HCT116 (cell line): Measurements from ENCODE around the gene CEACAM6. TPM values are rescaled to one million over a fixed set of nuclear protein-coding genes. Genes with fewer than 3 reads are reported as not detected.

Experiments
- ATAC-seq: fragments of 200-7000 bp; cut with Tn5 transposase; 2 replicates; pipeline ENCODE4 v1.9.1; 2020; ENCODE audit warnings: mild to moderate bottlenecking, moderate library complexity
- BruUV-seq: library from RNA; stranded (reverse); fragments of 400-500 nt; replicated peaks from 2 replicates; lab custom pipeline; 2021; lab: Mats Ljungman, UMichigan
- CTCF ChIA-PET: fragments of 300-600 bp; sonication (Branson Sonifier 250); formaldehyde crosslinking; loops from one replicate; lab custom pipeline; 2021; ENCODE audit warnings: antibody characterized with exemption; lab: Charles Lee
- POLR2A ChIA-PET: fragments of 300-600, 350-600 bp; sonication (Branson Sonifier 250); formaldehyde crosslinking; loops from one replicate; lab custom pipeline; 2021; ENCODE audit warnings: antibody characterized with exemption; lab: Charles Lee
- RAD21 ChIA-PET, 2 experiments: fragments of 300-600 bp; sonication (Branson Sonifier 250); formaldehyde crosslinking; loops; one replicate each; lab custom pipeline; 2023; ENCODE audit warnings: low total read pairs in 2 of 2; ENCODE audit not compliant: uncharacterized antibody in 2 of 2, unreplicated experiment in 2 of 2, low non-redundant PET in 1 of 2; lab: Charles Lee
- DNase-seq: peaks from one replicate; pipeline ENCODE4 v3.0.0-alpha.2; 2010; ENCODE audit warnings: low read depth, low spot score
- H2AFZ ChIP-seq: fragments of 200-600 bp; shearing (Covaris generic), sonication (generic); 2 replicates; pipeline ENCODE4 v1.6.1; 2017; ENCODE audit warnings: low read depth, mixed run types, mixed read lengths, antibody characterized with exemption, low read length; ENCODE audit not compliant: poor library complexity, severe bottlenecking
- H3K27ac ChIP-seq: 2 replicates; pipeline ENCODE4 v1.5.1; 2012; ENCODE audit warnings: low read depth, low read length
- H3K27me3 ChIP-seq: fragments of 200-600 bp; sonication (generic); 2 replicates; pipeline ENCODE4 v1.6.1; 2016; ENCODE audit warnings: mixed run types, low read length, mixed read lengths; ENCODE audit not compliant: insufficient read depth
- H3K36me3 ChIP-seq, 2 experiments: fragments of 200-500 bp in 1 of 2; fragments of 200-600 bp in 1 of 2; sonication (Bioruptor generic) in 1 of 2; sonication (generic) in 1 of 2; 2 replicates each; pipeline versions ENCODE4 v1.5.1 to v1.6.1; 2014 to 2016; ENCODE audit warnings: low read length in 2 of 2, inconsistent platforms in 1 of 2, mixed read lengths in 1 of 2, mixed run types in 1 of 2; ENCODE audit not compliant: insufficient read depth in 2 of 2, control insufficient read depth in 1 of 2
- H3K4me1 ChIP-seq, 2 experiments: fragments of 200-600 bp in 1 of 2; sonication (generic) in 1 of 2; 2 replicates each; pipeline versions ENCODE4 v1.5.1 to v1.6.1; 2012 to 2017; ENCODE audit warnings: low read length in 2 of 2, inconsistent platforms in 1 of 2, mild to moderate bottlenecking in 1 of 2, mixed read lengths in 1 of 2, mixed run types in 1 of 2, moderate library complexity in 1 of 2; ENCODE audit not compliant: insufficient read depth in 2 of 2, control insufficient read depth in 1 of 2
- H3K4me2 ChIP-seq: fragments of 200-600 bp; sonication (generic); 2 replicates; pipeline ENCODE4 v1.6.1; 2017; ENCODE audit warnings: mixed run types, low read length, mixed read lengths
- H3K4me3 ChIP-seq, 2 experiments: fragments of 200-600 bp in 1 of 2; sonication (generic) in 1 of 2; replicated peaks in 1 of 2; 2 replicates each; pipeline ENCODE4 v1.5.1; 2011 to 2016; ENCODE audit warnings: low read length in 2 of 2, control low read depth in 1 of 2, low read depth in 1 of 2, mild to moderate bottlenecking in 1 of 2, mixed read lengths in 1 of 2, mixed run types in 1 of 2
- H3K79me2 ChIP-seq: fragments of 200-600 bp; sonication (generic); 2 replicates; pipeline ENCODE4 v1.6.1; 2017; ENCODE audit warnings: mild to moderate bottlenecking, mixed run types, low read length, moderate library complexity, mixed read lengths; ENCODE audit not compliant: insufficient read depth
- H3K9ac ChIP-seq: fragments of 200-600 bp; sonication (generic); 2 replicates; pipeline ENCODE4 v1.6.1; 2016; ENCODE audit warnings: low read length, mixed read lengths
- H3K9me2 ChIP-seq: fragments of 200-600 bp; sonication (generic), shearing (Covaris generic); 2 replicates; pipeline ENCODE4 v1.6.1; 2017; ENCODE audit warnings: mixed run types, mild to moderate bottlenecking, moderate library complexity; ENCODE audit not compliant: insufficient read depth
- H3K9me3 ChIP-seq, 2 experiments: fragments of 200-500 bp in 1 of 2; fragments of 200-600 bp in 1 of 2; sonication (Bioruptor generic) in 1 of 2; sonication (generic) in 1 of 2; 2 replicates each; pipeline ENCODE4 v1.6.1; 2014 to 2017; ENCODE audit warnings: low read length in 2 of 2, mixed read lengths in 2 of 2, inconsistent platforms in 1 of 2, low read depth in 1 of 2, mild to moderate bottlenecking in 1 of 2, mixed run types in 1 of 2, moderate library complexity in 1 of 2; ENCODE audit not compliant: control insufficient read depth in 1 of 2, insufficient read depth in 1 of 2
- H4K20me1 ChIP-seq: fragments of 200-600 bp; sonication (generic), shearing (Covaris generic); 2 replicates; pipeline ENCODE4 v1.6.1; 2017; ENCODE audit warnings: mixed run types, mild to moderate bottlenecking, moderate library complexity; ENCODE audit not compliant: insufficient read depth
- CEBPB ChIP-seq: IDR thresholded peaks from 2 replicates; pipeline ENCODE4 v1.6.1; 2012; ENCODE audit warnings: low read depth
- EGR1 ChIP-seq: IDR thresholded peaks from 2 replicates; pipeline ENCODE4 v1.6.1; 2012; ENCODE audit warnings: low read depth
- ELF1 ChIP-seq: IDR thresholded peaks from 2 replicates; pipeline ENCODE4 v1.6.1; 2012; ENCODE audit warnings: low read depth, borderline replicate concordance
- EZH2 ChIP-seq: fragments of 200-600 bp; sonication (generic); IDR thresholded peaks from 2 replicates; pipeline ENCODE4 v1.6.1; 2017; ENCODE audit warnings: antibody characterized with exemption, mixed run types
- EZH2phosphoT487 ChIP-seq: fragments of 200-600 bp; IDR thresholded peaks from 2 replicates; pipeline ENCODE4 v1.6.1; 2018; ENCODE audit warnings: antibody characterized with exemption, borderline replicate concordance
- FOSL1 ChIP-seq: IDR thresholded peaks from 2 replicates; pipeline ENCODE4 v1.6.1; 2012; ENCODE audit warnings: low read depth
- POLR2A ChIP-seq: IDR thresholded peaks from 2 replicates; pipeline ENCODE4 v1.7.0; 2011; ENCODE audit warnings: borderline replicate concordance; ENCODE audit not compliant: insufficient read depth, insufficient read length; ENCODE audit errors: extremely low read depth
- RAD21 ChIP-seq: IDR thresholded peaks from 2 replicates; pipeline ENCODE4 v1.6.1; 2012; ENCODE audit warnings: low read depth, mild to moderate bottlenecking
- SRF ChIP-seq: IDR thresholded peaks from 2 replicates; pipeline ENCODE4 v1.6.1; 2012; ENCODE audit warnings: low read depth
- TCF7L2 ChIP-seq: IDR thresholded peaks from 2 replicates; pipeline ENCODE4 v1.7.0; 2011; ENCODE audit warnings: borderline replicate concordance, inconsistent platforms; ENCODE audit not compliant: insufficient read depth, insufficient read length; ENCODE audit errors: extremely low read depth
- ZFX ChIP-seq: fragments of 450-650 bp; IDR thresholded peaks from 2 replicates; pipeline ENCODE4 v1.6.1; 2017
- intact Hi-C: fragments of 100-400 bp; cut with micrococcal nuclease; formaldehyde crosslinking; loops from 2 replicates; pipeline ENCODE4 v1.10.0; 2022
- total RNA-seq: library from RNA; stranded (reverse); gene quantifications from one replicate; pipeline ENCODE4 v1.2.1, GENCODE V29; 2021; ENCODE audit not compliant: unreplicated experiment
- TF ChIP-seq, protein P1 (sequence below): IDR thresholded peaks from 2 replicates; pipeline ENCODE4 v1.6.1; 2011; ENCODE audit warnings: mild to moderate bottlenecking, low read length, moderate library complexity; ENCODE audit not compliant: insufficient replicate concordance; ENCODE audit errors: extremely low read depth
- TF ChIP-seq, protein P2 (sequence below): IDR thresholded peaks from 2 replicates; pipeline ENCODE4 v1.6.1; 2012; ENCODE audit warnings: low read depth

CEACAM6 gene
- total RNA-seq, 1 experiment from 2014 or later = 0.59 TPM

DNA sequence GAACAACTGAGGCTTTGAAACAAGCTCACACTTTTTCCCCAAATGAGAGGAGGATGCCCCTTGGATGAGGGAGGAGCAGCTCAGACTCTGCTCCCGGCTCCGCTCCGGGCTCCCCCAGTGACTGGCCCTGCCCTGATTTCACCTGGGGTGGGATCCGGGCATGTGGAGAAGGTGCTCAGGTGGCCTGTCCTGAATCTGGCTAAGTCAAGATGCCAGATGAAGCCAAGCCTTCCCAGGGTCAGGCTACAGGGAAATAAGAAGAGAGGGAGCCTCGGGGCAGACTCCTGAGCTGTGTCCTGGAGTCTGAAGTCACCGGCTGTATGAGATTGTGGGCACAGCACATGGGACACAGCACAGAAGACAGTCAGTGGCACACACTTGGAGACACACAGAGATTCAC is 36.6 kb upstream of the CEACAM6 start:
- H3K27ac ChIP-seq = no peak overlapping the region
- BruUV-seq = no TSS peak
- ChIA-PET CTCF (interaction anchor here (1.5 kb wide), 1 partner anchor 12 kb away, joined by 7 read pairs; no protein-coding TSS in a partner anchor), POLR2A (no interaction called here), RAD21 (no interaction called here)
- TF ChIP-seq EZH2 (no peak), EZH2phosphoT487 (no peak), EGR1 (no peak), RAD21 (no peak), ZFX (no peak), SRF (no peak), POLR2A (no peak), ELF1 (no peak), CEBPB (no peak), TCF7L2 (no peak), FOSL1 (no peak)
- TF ChIP-seq, protein P1, sequence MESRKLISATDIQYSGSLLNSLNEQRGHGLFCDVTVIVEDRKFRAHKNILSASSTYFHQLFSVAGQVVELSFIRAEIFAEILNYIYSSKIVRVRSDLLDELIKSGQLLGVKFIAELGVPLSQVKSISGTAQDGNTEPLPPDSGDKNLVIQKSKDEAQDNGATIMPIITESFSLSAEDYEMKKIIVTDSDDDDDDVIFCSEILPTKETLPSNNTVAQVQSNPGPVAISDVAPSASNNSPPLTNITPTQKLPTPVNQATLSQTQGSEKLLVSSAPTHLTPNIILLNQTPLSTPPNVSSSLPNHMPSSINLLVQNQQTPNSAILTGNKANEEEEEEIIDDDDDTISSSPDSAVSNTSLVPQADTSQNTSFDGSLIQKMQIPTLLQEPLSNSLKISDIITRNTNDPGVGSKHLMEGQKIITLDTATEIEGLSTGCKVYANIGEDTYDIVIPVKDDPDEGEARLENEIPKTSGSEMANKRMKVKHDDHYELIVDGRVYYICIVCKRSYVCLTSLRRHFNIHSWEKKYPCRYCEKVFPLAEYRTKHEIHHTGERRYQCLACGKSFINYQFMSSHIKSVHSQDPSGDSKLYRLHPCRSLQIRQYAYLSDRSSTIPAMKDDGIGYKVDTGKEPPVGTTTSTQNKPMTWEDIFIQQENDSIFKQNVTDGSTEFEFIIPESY = no peak
- TF ChIP-seq, protein P2, sequence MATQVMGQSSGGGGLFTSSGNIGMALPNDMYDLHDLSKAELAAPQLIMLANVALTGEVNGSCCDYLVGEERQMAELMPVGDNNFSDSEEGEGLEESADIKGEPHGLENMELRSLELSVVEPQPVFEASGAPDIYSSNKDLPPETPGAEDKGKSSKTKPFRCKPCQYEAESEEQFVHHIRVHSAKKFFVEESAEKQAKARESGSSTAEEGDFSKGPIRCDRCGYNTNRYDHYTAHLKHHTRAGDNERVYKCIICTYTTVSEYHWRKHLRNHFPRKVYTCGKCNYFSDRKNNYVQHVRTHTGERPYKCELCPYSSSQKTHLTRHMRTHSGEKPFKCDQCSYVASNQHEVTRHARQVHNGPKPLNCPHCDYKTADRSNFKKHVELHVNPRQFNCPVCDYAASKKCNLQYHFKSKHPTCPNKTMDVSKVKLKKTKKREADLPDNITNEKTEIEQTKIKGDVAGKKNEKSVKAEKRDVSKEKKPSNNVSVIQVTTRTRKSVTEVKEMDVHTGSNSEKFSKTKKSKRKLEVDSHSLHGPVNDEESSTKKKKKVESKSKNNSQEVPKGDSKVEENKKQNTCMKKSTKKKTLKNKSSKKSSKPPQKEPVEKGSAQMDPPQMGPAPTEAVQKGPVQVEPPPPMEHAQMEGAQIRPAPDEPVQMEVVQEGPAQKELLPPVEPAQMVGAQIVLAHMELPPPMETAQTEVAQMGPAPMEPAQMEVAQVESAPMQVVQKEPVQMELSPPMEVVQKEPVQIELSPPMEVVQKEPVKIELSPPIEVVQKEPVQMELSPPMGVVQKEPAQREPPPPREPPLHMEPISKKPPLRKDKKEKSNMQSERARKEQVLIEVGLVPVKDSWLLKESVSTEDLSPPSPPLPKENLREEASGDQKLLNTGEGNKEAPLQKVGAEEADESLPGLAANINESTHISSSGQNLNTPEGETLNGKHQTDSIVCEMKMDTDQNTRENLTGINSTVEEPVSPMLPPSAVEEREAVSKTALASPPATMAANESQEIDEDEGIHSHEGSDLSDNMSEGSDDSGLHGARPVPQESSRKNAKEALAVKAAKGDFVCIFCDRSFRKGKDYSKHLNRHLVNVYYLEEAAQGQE = no peak
- DNase-seq (no peak), ATAC-seq (no peak)
- no peaks in the 10 kb centered on the region for H4K20me1 ChIP-seq
- no peaks in the 10 kb centered on the region for H3K36me3 ChIP-seq
- H3K4me1 ChIP-seq = no peaks in the 10 kb centered on the region
- H3K27me3 ChIP-seq = peaks cover 79% of the 10 kb centered on the region
- intact Hi-C loops = no loop called here
- H3K4me2 ChIP-seq = no peak overlapping the region
- H3K9me3 ChIP-seq = no peaks in the 10 kb centered on the region
- no peak overlapping the region for H2AFZ ChIP-seq
- H3K9me2 ChIP-seq = no peaks in the 10 kb centered on the region
- H3K9ac ChIP-seq = no peak overlapping the region
- no peaks in the 10 kb centered on the region for H3K79me2 ChIP-seq
- H3K4me3 ChIP-seq = no peak overlapping the region
